ENCODE results near the gene S100P. TPM values are rescaled to one million over a fixed set of nuclear protein-coding genes. Genes with fewer than 3 reads are reported as not detected.

The S100P gene
- total and polyA plus RNA-seq, 2 donors (not counting 1 experiment from before 2014, with no cell fraction given): 0.07 TPM; not detected in 1

GRCh38 chr4:6699903-6700302 lies 6.2 kb downstream of the S100P start:
- POLR2A ChIA-PET: no interaction called here
- H3K4me1 Mint-ChIP-seq: peaks cover 7% of the 10 kb centered on the region
- 100% methylated on average over 1 of the region's 1 CpG for WGBS (ENCODE audit: insufficient coverage)
- no peaks in the 10 kb centered on the region for H3K9me3 ChIP-seq (ENCODE audit: control extremely low read depth in 1 of 3, control insufficient read depth in 2 of 3, insufficient read depth in 1 of 3, low read length in 2 of 3)
- no peak overlapping the region for H3K9ac ChIP-seq (ENCODE audit: low read length)
- no peak overlapping the region for H3K27ac ChIP-seq (ENCODE audit: low read length in 2 of 2)
- H3K4me2 ChIP-seq (replicated peaks; ENCODE audit: low read depth, low read length, poor library complexity, severe bottlenecking): no peak overlapping the region
- no peak overlapping the region for H3K4me3 Mint-ChIP-seq
- H3K4me1 ChIP-seq (ENCODE audit: control insufficient read depth in 2 of 2, insufficient read depth in 2 of 2, low read length in 2 of 2): no peaks in the 10 kb centered on the region
- H4K20me1 ChIP-seq (ENCODE audit: control insufficient read depth, insufficient read depth, low read length, poor library complexity, severe bottlenecking): peaks cover 4% of the 10 kb centered on the region
- peaks cover 19% of the 10 kb centered on the region for H3K79me2 ChIP-seq (ENCODE audit: control insufficient read depth, insufficient read depth, low read length)
- H2AFZ ChIP-seq (ENCODE audit: insufficient read depth, low read depth, low read length, poor library complexity, severe bottlenecking): no peak overlapping the region
- DNase-seq (no peak), ATAC-seq (ENCODE audit: low read depth) (no peak)
- H3K27me3 ChIP-seq (replicated peaks in 1 of 4; ENCODE audit: control extremely low read depth in 1 of 4, control insufficient read depth in 3 of 4, insufficient read depth in 4 of 4, low read length in 3 of 4): no peaks in the 10 kb centered on the region
- H3K9me3 Mint-ChIP-seq (ENCODE audit: insufficient read depth): no peaks in the 10 kb centered on the region
- CTCF ChIA-PET: no interaction called here
- no peak overlapping the region for H3K27ac Mint-ChIP-seq
- no peak overlapping the region for H3K4me3 ChIP-seq (ENCODE audit: control extremely low read depth in 1 of 5, extremely low read depth in 1 of 5, insufficient read depth in 1 of 5, low read depth in 2 of 5, low read length in 4 of 5)
- H3K27me3 Mint-ChIP-seq: no peaks in the 10 kb centered on the region
- intact Hi-C loops (cut with micrococcal nuclease): no loop called here
- peaks cover 3 to 12% of the 10 kb centered on the region in 2 experiments for H3K36me3 ChIP-seq (replicated peaks in 1 of 2; ENCODE audit: control extremely low read depth in 1 of 2, control insufficient read depth in 1 of 2, extremely low read depth in 1 of 2, insufficient read depth in 2 of 2, low read length in 1 of 2)
- TF ChIP-seq CTCF (IDR thresholded peaks at IDR 0.05) (no peak), EZH2 (IDR thresholded peaks at IDR 0.05; ENCODE audit: borderline replicate concordance, insufficient read depth, low read depth, low read length, poor library complexity, severe bottlenecking) (no peak)

GRCh38 chr4:6701371-6701770 lies 7.7 kb downstream of the S100P start:
- Histone ChIP-seq H3K4me1 (ENCODE audit: control insufficient read depth in 2 of 2, insufficient read depth in 2 of 2, low read length in 2 of 2) (peaks cover under 1 to 4% of the 10 kb centered on the region in 2 donors), H3K27me3 (replicated peaks in 1 of 4; ENCODE audit: control extremely low read depth in 1 of 4, control insufficient read depth in 3 of 4, insufficient read depth in 4 of 4, low read length in 3 of 4) (no peaks in the 10 kb centered on the region), H3K79me2 (ENCODE audit: control insufficient read depth, insufficient read depth, low read length) (peaks cover 34% of the 10 kb centered on the region), H3K9me3 (ENCODE audit: control extremely low read depth in 1 of 3, control insufficient read depth in 2 of 3, insufficient read depth in 1 of 3, low read length in 2 of 3) (no peaks in the 10 kb centered on the region), H3K36me3 (replicated peaks in 1 of 2; ENCODE audit: control extremely low read depth in 1 of 2, control insufficient read depth in 1 of 2, extremely low read depth in 1 of 2, insufficient read depth in 2 of 2, low read length in 1 of 2) (peaks cover 5 to 9% of the 10 kb centered on the region in 2 experiments), H3K4me2 (replicated peaks; ENCODE audit: low read depth, low read length, poor library complexity, severe bottlenecking) (no peak overlapping the region), H2AFZ (ENCODE audit: insufficient read depth, low read depth, low read length, poor library complexity, severe bottlenecking) (no peak overlapping the region), H3K9ac (ENCODE audit: low read length) (no peak overlapping the region), H4K20me1 (ENCODE audit: control insufficient read depth, insufficient read depth, low read length, poor library complexity, severe bottlenecking) (peaks cover 4% of the 10 kb centered on the region), H3K27ac (ENCODE audit: low read length in 2 of 2) (no peak overlapping the region), H3K4me3 (ENCODE audit: control extremely low read depth in 1 of 5, extremely low read depth in 1 of 5, insufficient read depth in 1 of 5, low read depth in 2 of 5, low read length in 4 of 5) (no peak overlapping the region)
- no peak for ATAC-seq (ENCODE audit: low read depth)
- intact Hi-C loops (cut with micrococcal nuclease): no loop called here
- no peak overlapping the region for H3K4me3 Mint-ChIP-seq
- 97% methylated on average over 8 of the region's 13 CpGs for WGBS (ENCODE audit: insufficient coverage)
- DNase-seq: no peak
- no peak for TF ChIP-seq CTCF (IDR thresholded peaks at IDR 0.05)
- TF ChIP-seq EZH2 (IDR thresholded peaks at IDR 0.05; ENCODE audit: borderline replicate concordance, insufficient read depth, low read depth, low read length, poor library complexity, severe bottlenecking): no peak
- CTCF ChIA-PET: no interaction called here
- no peaks in the 10 kb centered on the region for H3K27me3 Mint-ChIP-seq
- POLR2A ChIA-PET: no interaction called here
- no peak overlapping the region for H3K27ac Mint-ChIP-seq
- H3K4me1 Mint-ChIP-seq: peaks cover 17% of the 10 kb centered on the region
- no peaks in the 10 kb centered on the region for H3K9me3 Mint-ChIP-seq (ENCODE audit: insufficient read depth)

Data from B cell (primary cell).